BJ (cell line): ENCODE measurements around the gene CHN2. TPM values are rescaled to one million over a fixed set of nuclear protein-coding genes. Genes with fewer than 3 reads are reported as not detected.

ENCODE experiments used
- CTCF ChIA-PET: fragments of 350-600 bp; formaldehyde crosslinking; extraction: SDS; loops from one replicate; lab custom pipeline; 2021; ENCODE audit warnings: antibody characterized with exemption, inconsistent platforms; lab: Yijun Ruan, JAX
- POLR2A ChIA-PET: fragments of 300-600 bp; sonication (Branson Sonifier 250); formaldehyde crosslinking; extraction: SDS; loops from one replicate; lab custom pipeline; 2021; ENCODE audit warnings: antibody characterized with exemption; lab: Charles Lee
- DNase-seq: peaks from one replicate; pipeline ENCODE4 v3.0.0-alpha.2; 2011; ENCODE audit warnings: low read depth
- H3K27me3 ChIP-seq: 2 replicates; pipeline ENCODE4 v1.6.0; 2011; ENCODE audit warnings: low read length; ENCODE audit not compliant: control insufficient read depth, insufficient read depth
- H3K36me3 ChIP-seq: 2 replicates; pipeline ENCODE4 v1.5.1; 2011; ENCODE audit warnings: low read length; ENCODE audit not compliant: control insufficient read depth, insufficient read depth
- H3K4me3 ChIP-seq: 2 replicates; pipeline ENCODE4 v1.5.1; 2011; ENCODE audit warnings: low read depth, mild to moderate bottlenecking, control low read depth, low read length
- polyA plus RNA-seq: library from polyadenylated mRNA; depleted of rRNA; stranded (reverse); fragments of >200 nt; gene quantifications from 2 replicates; pipeline ENCODE4 v1.2.3, GENCODE V29; 2011
- TF ChIP-seq, protein P1 (sequence below): IDR thresholded peaks from 2 replicates; pipeline ENCODE4 v1.5.1; 2011; ENCODE audit warnings: low read depth, mild to moderate bottlenecking, control low read depth, inconsistent platforms, low read length, moderate library complexity; ENCODE audit not compliant: insufficient read depth

The CHN2 gene
- polyA plus RNA-seq, 1 experiment: not detected

DNA sequence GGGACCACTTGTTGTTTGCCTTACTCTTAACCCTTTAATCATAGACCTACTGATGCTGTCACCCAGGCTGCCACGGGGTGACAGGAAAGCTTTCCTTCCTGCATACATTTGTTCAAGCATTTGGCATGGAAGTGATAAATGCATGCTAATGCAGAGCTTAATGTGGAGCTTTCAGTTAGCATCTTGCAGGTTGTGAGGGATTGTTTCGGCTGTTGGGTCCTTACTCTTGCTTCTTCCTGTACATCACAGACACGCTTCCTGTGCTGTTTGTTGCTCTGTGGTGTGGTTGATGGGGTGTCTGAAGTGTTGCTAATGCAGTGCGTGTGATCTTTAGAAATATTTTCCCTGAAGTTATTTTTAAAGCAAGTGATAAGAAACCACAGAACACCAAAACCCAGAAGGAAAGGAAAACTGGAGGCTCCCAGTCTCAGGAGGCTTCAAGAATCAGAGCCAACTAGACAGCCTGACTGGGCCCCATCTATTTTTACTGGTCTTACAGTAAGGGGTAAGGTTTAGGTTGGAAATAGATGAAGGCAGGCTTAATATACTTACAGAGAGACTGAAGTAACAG is 143.1 kb downstream of the CHN2 start:
- Histone ChIP-seq H3K36me3 (no peaks in the 10 kb centered on the region), H3K27me3 (no peaks in the 10 kb centered on the region; the same call in none of the 2 replicates), H3K4me3 (no peak overlapping the region)
- CTCF ChIA-PET: no interaction called here
- POLR2A ChIA-PET: no interaction called here
- TF ChIP-seq, protein P1, sequence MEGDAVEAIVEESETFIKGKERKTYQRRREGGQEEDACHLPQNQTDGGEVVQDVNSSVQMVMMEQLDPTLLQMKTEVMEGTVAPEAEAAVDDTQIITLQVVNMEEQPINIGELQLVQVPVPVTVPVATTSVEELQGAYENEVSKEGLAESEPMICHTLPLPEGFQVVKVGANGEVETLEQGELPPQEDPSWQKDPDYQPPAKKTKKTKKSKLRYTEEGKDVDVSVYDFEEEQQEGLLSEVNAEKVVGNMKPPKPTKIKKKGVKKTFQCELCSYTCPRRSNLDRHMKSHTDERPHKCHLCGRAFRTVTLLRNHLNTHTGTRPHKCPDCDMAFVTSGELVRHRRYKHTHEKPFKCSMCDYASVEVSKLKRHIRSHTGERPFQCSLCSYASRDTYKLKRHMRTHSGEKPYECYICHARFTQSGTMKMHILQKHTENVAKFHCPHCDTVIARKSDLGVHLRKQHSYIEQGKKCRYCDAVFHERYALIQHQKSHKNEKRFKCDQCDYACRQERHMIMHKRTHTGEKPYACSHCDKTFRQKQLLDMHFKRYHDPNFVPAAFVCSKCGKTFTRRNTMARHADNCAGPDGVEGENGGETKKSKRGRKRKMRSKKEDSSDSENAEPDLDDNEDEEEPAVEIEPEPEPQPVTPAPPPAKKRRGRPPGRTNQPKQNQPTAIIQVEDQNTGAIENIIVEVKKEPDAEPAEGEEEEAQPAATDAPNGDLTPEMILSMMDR: no peak
- no peak for DNase-seq

GRCh38 chr7:29340696-29341095 is 146.1 kb downstream of the CHN2 start:
- H3K36me3 ChIP-seq: no peaks in the 10 kb centered on the region
- TF ChIP-seq, protein P1: no peak
- DNase-seq: no peak
- CTCF ChIA-PET: no interaction called here
- H3K27me3 ChIP-seq: no peaks in the 10 kb centered on the region; the same call in 1 of the 2 replicates
- no peak overlapping the region for H3K4me3 ChIP-seq
- POLR2A ChIA-PET: no interaction called here

- H3K36me3 ChIP-seq: no peaks in the 10 kb centered on the region
- POLR2A ChIA-PET: no interaction called here
- no peak for DNase-seq
- H3K4me3 ChIP-seq: no peak overlapping the region
- TF ChIP-seq, protein P1: no peak
- no peaks in the 10 kb centered on the region; the same call in 1 of the 2 replicates for H3K27me3 ChIP-seq
- CTCF ChIA-PET: no interaction called here
Measured at GRCh38 chr7:29341156-29341555, 146.6 kb downstream of the CHN2 start.

DNA sequence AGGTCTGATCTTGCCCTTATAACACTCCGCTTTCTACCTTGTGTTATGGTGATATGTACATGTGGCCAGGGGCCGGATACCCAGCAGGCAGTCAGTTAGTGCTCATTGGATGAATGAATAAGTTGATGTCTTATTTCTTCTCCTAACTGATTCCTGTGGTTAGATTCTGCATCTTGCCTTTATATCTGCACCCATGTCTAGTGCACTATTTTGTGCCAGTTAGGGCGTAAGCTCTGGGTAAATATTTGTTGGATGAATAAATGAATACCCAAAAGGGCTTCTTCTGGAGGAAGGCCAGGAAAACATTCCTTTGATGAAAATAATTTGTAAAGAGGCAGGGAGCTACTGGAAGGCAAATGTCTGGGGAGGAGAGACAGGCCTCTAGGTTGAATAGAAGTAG is 148.2 kb downstream of the CHN2 start:
- TF ChIP-seq, protein P1: no peak
- POLR2A ChIA-PET: no interaction called here

GRCh38 chr7:29343399-29343798 is 148.8 kb downstream of the CHN2 start:
- POLR2A ChIA-PET: no interaction called here
- no peak for DNase-seq
- H3K4me3 ChIP-seq: no peak overlapping the region
- CTCF ChIA-PET: no interaction called here
- H3K27me3 ChIP-seq: no peaks in the 10 kb centered on the region; the same call in 1 of the 2 replicates
- H3K36me3 ChIP-seq: no peaks in the 10 kb centered on the region
- TF ChIP-seq, protein P1: no peak

More for the DNA sequence above, 148.2 kb downstream of the CHN2 start:
- DNase-seq: no peak
- Histone ChIP-seq H3K36me3 (no peaks in the 10 kb centered on the region), H3K27me3 (no peaks in the 10 kb centered on the region; the same call in 1 of the 2 replicates), H3K4me3 (no peak overlapping the region)
- CTCF ChIA-PET: no interaction called here
